NCI-H526 (cell line): Measurements from ENCODE around the gene PDE6C.
"Not testable (repeated sequence)": the region's sequence is repeated elsewhere in the genome, so short reads cannot be mapped to it uniquely, and the experiment has no call there.

Experiments used
- DNase-seq, 2 experiments: peaks; one replicate each; lab custom pipeline; 2025; lab: John Stamatoyannopoulos, UW

The PDE6C gene

GRCh38 chr10:93630625-93631557 lies 18.6 kb downstream of the PDE6C start:
- no peak for DNase-seq

- no peak for DNase-seq
These were observed 27.5 kb downstream of the PDE6C start for GRCh38 chr10:93639791-93640190.

- DNase-seq: no peak
These were observed 40.5 kb downstream of the PDE6C start for GRCh38 chr10:93652857-93653256.

- no peak for DNase-seq
These were observed 41.9 kb downstream of the PDE6C start for GRCh38 chr10:93654201-93654600.

- no peak for DNase-seq
These were observed 43.8 kb downstream of the PDE6C start for GRCh38 chr10:93656155-93656554.

GRCh38 chr10:93657757-93658156 lies 45.4 kb downstream of the PDE6C start:
- DNase-seq: no peak

- no peak for DNase-seq
These were observed 53.7 kb downstream of the PDE6C start for GRCh38 chr10:93666030-93666429.

- DNase-seq: no peak
These were observed 55.5 kb downstream of the PDE6C start for GRCh38 chr10:93667795-93668194.

- no peak for DNase-seq
These were observed 58.0 kb downstream of the PDE6C start for GRCh38 chr10:93670372-93670771.

GRCh38 chr10:93671042-93671441 lies 58.7 kb downstream of the PDE6C start:
- DNase-seq: no peak

- DNase-seq: no peak
These were observed 59.8 kb downstream of the PDE6C start for GRCh38 chr10:93672022-93672678.

GRCh38 chr10:93672890-93673289 lies 60.6 kb downstream of the PDE6C start:
- no peak for DNase-seq

- no peak for DNase-seq
These were observed 61.5 kb downstream of the PDE6C start for GRCh38 chr10:93673791-93674190.

- DNase-seq: no peak
These were observed 66.0 kb downstream of the PDE6C start for GRCh38 chr10:93678386-93678785.

GRCh38 chr10:93678805-93679587 lies 66.7 kb downstream of the PDE6C start:
- no peak for DNase-seq

GRCh38 chr10:93680412-93681047 lies 68.2 kb downstream of the PDE6C start:
- peak; percentile 19 to 52 for DNase-seq

- DNase-seq: no peak
These were observed 75.4 kb downstream of the PDE6C start for GRCh38 chr10:93687737-93688136.

GRCh38 chr10:93695740-93696139 lies 83.4 kb downstream of the PDE6C start:
- DNase-seq: no peak

- DNase-seq: not testable (repeated sequence)
These were observed 84.2 kb downstream of the PDE6C start for GRCh38 chr10:93696582-93696981.

GRCh38 chr10:93697207-93697606 lies 84.9 kb downstream of the PDE6C start:
- DNase-seq: no peak

- DNase-seq: no peak
These were observed 89.5 kb downstream of the PDE6C start for GRCh38 chr10:93701866-93702209.
